Measurements from ENCODE around the gene MICAL1.

GRCh38 chr6:109466212-109466923 lies 10.8 kb upstream of the MICAL1 start:
- no peak for TF ChIP-seq CTCF (tag by site-specific recombination; IDR thresholded peaks at IDR 0.05)
- no peak for TF ChIP-seq ZBTB17 (tag by site-specific recombination; IDR thresholded peaks at IDR 0.05)
- no peak for TF ChIP-seq MZF1 (tag by site-specific recombination; IDR thresholded peaks at IDR 0.05; ENCODE audit: borderline replicate concordance)
- no peak for TF ChIP-seq ZNF112 (tag by site-specific recombination; IDR thresholded peaks at IDR 0.05)
- no peak for TF ChIP-seq ZNF76 (tag by site-specific recombination; IDR thresholded peaks at IDR 0.05; ENCODE audit: borderline replicate concordance, low read depth)
- TF ChIP-seq ZNF830 (tag by site-specific recombination; IDR thresholded peaks at IDR 0.05; ENCODE audit: low read depth), result no peak
- TF ChIP-seq MYNN (tag by site-specific recombination; IDR thresholded peaks at IDR 0.05; ENCODE audit: borderline replicate concordance), result no peak
- TF ChIP-seq ZNF10 (tag by site-specific recombination; IDR thresholded peaks at IDR 0.05), result no peak
